Liver (tissue), 9 donors: Measurements from ENCODE around the gene PDE2A. TPM values are rescaled to one million over a fixed set of nuclear protein-coding genes. Genes with fewer than 3 reads are reported as not detected.

Experiments
- DNase-seq: peaks from one replicate; pipeline ENCODE4 v3.0.0-alpha.2; 2017; ENCODE audit warnings: low spot score
- H3K27ac ChIP-seq, 2 donors: one replicate each; pipeline ENCODE4 v1.7.0; 2013; ENCODE audit warnings: inconsistent platforms in 2 of 2, low read length in 2 of 2, control low read depth in 1 of 2, low read depth in 1 of 2, mild to moderate bottlenecking in 1 of 2
- H3K27me3 ChIP-seq, 4 donors: one replicate each; pipeline versions ENCODE4 v1.6.1 to v1.7.0; 2013; ENCODE audit warnings: low read length in 3 of 4, inconsistent platforms in 1 of 4, mild to moderate bottlenecking in 1 of 4, moderate library complexity in 1 of 4; ENCODE audit not compliant: control insufficient read depth in 4 of 4, insufficient read depth in 4 of 4
- H3K36me3 ChIP-seq, 4 donors: one replicate each; pipeline versions ENCODE4 v1.6.1 to v1.7.0; 2013; ENCODE audit warnings: low read length in 3 of 4, mild to moderate bottlenecking in 3 of 4, low read depth in 1 of 4, moderate library complexity in 1 of 4; ENCODE audit not compliant: control insufficient read depth in 4 of 4, insufficient read depth in 3 of 4
- H3K4me1 ChIP-seq, 4 donors: one replicate each; pipeline versions ENCODE4 v1.6.1 to v1.7.0; 2013; ENCODE audit warnings: low read length in 3 of 4, mild to moderate bottlenecking in 3 of 4, moderate library complexity in 1 of 4; ENCODE audit not compliant: control insufficient read depth in 4 of 4, insufficient read depth in 4 of 4
- H3K4me3 ChIP-seq, 3 donors: one replicate each; pipeline versions ENCODE4 v1.6.1 to v1.7.0; 2013; ENCODE audit warnings: low read length in 3 of 3, control low read depth in 1 of 3, low read depth in 1 of 3, mild to moderate bottlenecking in 1 of 3
- H3K9ac ChIP-seq, 2 donors: one replicate each; pipeline ENCODE4 v1.7.0; 2013; ENCODE audit warnings: low read length in 2 of 2, mild to moderate bottlenecking in 2 of 2, moderate library complexity in 2 of 2, control low read depth in 1 of 2, low read depth in 1 of 2
- H3K9me3 ChIP-seq, 4 donors: one replicate each; pipeline versions ENCODE4 v1.6.1 to v1.7.0; 2013; ENCODE audit warnings: low read length in 3 of 4; ENCODE audit not compliant: control insufficient read depth in 4 of 4
- EGR1 ChIP-seq, 2 donors: IDR thresholded peaks; 2 replicates each; pipeline ENCODE4 v1.6.1; 2016 to 2018; ENCODE audit warnings: antibody characterized with exemption in 2 of 2, low read depth in 2 of 2
- FOXA1 ChIP-seq: IDR thresholded peaks from 2 replicates; pipeline ENCODE4 v1.6.1; 2016; ENCODE audit warnings: antibody characterized with exemption
- FOXA2 ChIP-seq: IDR thresholded peaks from 2 replicates; pipeline ENCODE4 v1.6.1; 2016; ENCODE audit warnings: antibody characterized with exemption
- GABPA ChIP-seq, 2 donors: IDR thresholded peaks in 1 of 2; conservative IDR thresholded peaks in 1 of 2; 2 replicates each; pipeline ENCODE4 v1.6.1; 2016; ENCODE audit warnings: antibody characterized with exemption in 2 of 2, mild to moderate bottlenecking in 1 of 2, moderate library complexity in 1 of 2
- HNF4A ChIP-seq, 2 donors: conservative IDR thresholded peaks; 2 replicates each; pipeline ENCODE4 v1.6.1; 2016; ENCODE audit warnings: antibody characterized with exemption in 2 of 2, mild to moderate bottlenecking in 2 of 2
- HNF4G ChIP-seq: IDR thresholded peaks from 2 replicates; pipeline ENCODE4 v1.6.1; 2016; ENCODE audit warnings: antibody characterized with exemption
- JUND ChIP-seq, 2 donors: IDR thresholded peaks; 2 replicates each; pipeline ENCODE4 v1.6.1; 2016; ENCODE audit warnings: antibody characterized with exemption in 2 of 2
- NR2F2 ChIP-seq: IDR thresholded peaks from 2 replicates; pipeline ENCODE4 v1.6.1; 2016; ENCODE audit warnings: antibody characterized with exemption
- RAD21 ChIP-seq, 2 donors: IDR thresholded peaks; 2 replicates each; pipeline ENCODE4 v1.6.1; 2016; ENCODE audit warnings: antibody characterized with exemption in 2 of 2, mild to moderate bottlenecking in 2 of 2
- RXRA ChIP-seq, 2 donors: IDR thresholded peaks; 2 replicates each; pipeline ENCODE4 v1.6.1; 2017 to 2018; ENCODE audit warnings: antibody characterized with exemption in 2 of 2, mild to moderate bottlenecking in 1 of 2
- SP1 ChIP-seq: IDR thresholded peaks from 2 replicates; pipeline ENCODE4 v1.6.1; 2018; ENCODE audit warnings: antibody characterized with exemption, mild to moderate bottlenecking
- TAF1 ChIP-seq: conservative IDR thresholded peaks from 2 replicates; pipeline ENCODE4 v1.6.1; 2016; ENCODE audit warnings: antibody characterized with exemption, mild to moderate bottlenecking
- YY1 ChIP-seq: IDR thresholded peaks from 2 replicates; pipeline ENCODE4 v1.6.1; 2016; ENCODE audit warnings: antibody characterized with exemption, mild to moderate bottlenecking
- WGBS: extraction: QIAGEN DNeasy Blood & Tissue Kit; methylation state at CpG from one replicate; pipeline ENCODE4 v1.1.7; 2013; 5-methylcytosine and 5-hydroxymethylcytosine counted together
- polyA plus RNA-seq, 2 donors: library from polyadenylated mRNA; stranded (reverse) in 1 of 2; unstranded in 1 of 2; fragments of 200-250 nt in 1 of 2; fragments of >200 nt in 1 of 2; fragmentation: Nextera tagmentation in 1 of 2; extraction: Ambion mirVana in 1 of 2; gene quantifications; one replicate each; pipeline versions ENCODE4 v1.2.1 to v1.2.3, GENCODE V29; 2013 to 2015
- total RNA-seq, 2 donors: library from RNA; depleted of rRNA; stranded (reverse); fragments of >200 nt; gene quantifications; one replicate each; pipeline ENCODE4 v1.2.3, GENCODE V29; 2014
- TF ChIP-seq, protein P1 (sequence below): IDR thresholded peaks from 2 replicates; pipeline ENCODE4 v1.6.1; 2016; ENCODE audit warnings: antibody characterized with exemption
- TF ChIP-seq, protein P2 (sequence below): IDR thresholded peaks from 2 replicates; pipeline ENCODE4 v1.6.1; 2016; ENCODE audit warnings: antibody characterized with exemption
- TF ChIP-seq, protein P3 (sequence below): IDR thresholded peaks from 2 replicates; pipeline ENCODE4 v1.6.1; 2016; ENCODE audit warnings: antibody characterized with exemption, mild to moderate bottlenecking
- TF ChIP-seq, protein P4 (sequence below): fragments of 150-350 bp; IDR thresholded peaks from 2 replicates; pipeline ENCODE4 v1.5.1; 2017; ENCODE audit warnings: improper control_type of control experiment, low read depth, low read length; ENCODE audit not compliant: missing input control
- TF ChIP-seq, protein P5 (sequence below): IDR thresholded peaks from 2 replicates; pipeline ENCODE4 v1.6.1; 2016; ENCODE audit warnings: antibody characterized with exemption
- donor health status: healthy.
- donor health status: healthy.
- donor health status: healthy.
- donor health status: healthy.
- donor health status: healthy.

Gene PDE2A
- total and polyA plus RNA-seq, 4 donors, result 4.3 to 32.8 (median 12.9) TPM

DNA sequence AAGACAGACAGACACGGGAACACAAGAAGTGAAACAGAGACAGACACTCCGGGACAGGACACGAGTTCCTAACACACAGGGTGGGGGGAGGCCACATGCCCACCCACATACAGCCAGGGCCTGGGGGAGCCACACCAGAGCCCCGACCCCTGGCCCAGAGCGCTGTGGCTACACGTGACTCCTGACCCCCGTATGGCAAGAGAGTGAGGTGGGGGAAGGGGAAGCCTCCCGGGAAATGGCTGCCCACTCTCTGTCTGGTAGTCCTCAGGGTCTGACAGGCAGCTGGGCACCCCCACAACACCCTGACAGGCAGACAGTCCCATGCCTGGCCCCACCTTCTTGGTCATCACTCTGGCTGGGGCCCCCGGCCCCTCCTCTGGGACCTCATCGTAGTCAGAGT is 38.6 kb upstream of the PDE2A start:
- H3K27ac ChIP-seq, result no peak overlapping the region
- H3K9ac ChIP-seq, result no peak overlapping the region
- no peak for DNase-seq
- H3K4me1 ChIP-seq, result peaks cover 0 to 7% (median under 1%) of the 10 kb centered on the region in 4 donors
- 83% methylated on average over 10 of the region's 10 CpGs for WGBS
- H3K27me3 ChIP-seq, result no peaks in the 10 kb centered on the region
- TF ChIP-seq GABPA (IDR thresholded peaks at IDR 0.05 in 1 of 2, conservative IDR thresholded peaks at IDR 0.05 in 1 of 2), result no peak
- no peak for TF ChIP-seq RAD21 (IDR thresholded peaks at IDR 0.05)
- TF ChIP-seq EGR1 (IDR thresholded peaks at IDR 0.05; ENCODE audit: low read depth in 2 of 2), result no peak
- TF ChIP-seq, protein P1, sequence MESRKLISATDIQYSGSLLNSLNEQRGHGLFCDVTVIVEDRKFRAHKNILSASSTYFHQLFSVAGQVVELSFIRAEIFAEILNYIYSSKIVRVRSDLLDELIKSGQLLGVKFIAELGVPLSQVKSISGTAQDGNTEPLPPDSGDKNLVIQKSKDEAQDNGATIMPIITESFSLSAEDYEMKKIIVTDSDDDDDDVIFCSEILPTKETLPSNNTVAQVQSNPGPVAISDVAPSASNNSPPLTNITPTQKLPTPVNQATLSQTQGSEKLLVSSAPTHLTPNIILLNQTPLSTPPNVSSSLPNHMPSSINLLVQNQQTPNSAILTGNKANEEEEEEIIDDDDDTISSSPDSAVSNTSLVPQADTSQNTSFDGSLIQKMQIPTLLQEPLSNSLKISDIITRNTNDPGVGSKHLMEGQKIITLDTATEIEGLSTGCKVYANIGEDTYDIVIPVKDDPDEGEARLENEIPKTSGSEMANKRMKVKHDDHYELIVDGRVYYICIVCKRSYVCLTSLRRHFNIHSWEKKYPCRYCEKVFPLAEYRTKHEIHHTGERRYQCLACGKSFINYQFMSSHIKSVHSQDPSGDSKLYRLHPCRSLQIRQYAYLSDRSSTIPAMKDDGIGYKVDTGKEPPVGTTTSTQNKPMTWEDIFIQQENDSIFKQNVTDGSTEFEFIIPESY, result no peak
- TF ChIP-seq, protein P2, sequence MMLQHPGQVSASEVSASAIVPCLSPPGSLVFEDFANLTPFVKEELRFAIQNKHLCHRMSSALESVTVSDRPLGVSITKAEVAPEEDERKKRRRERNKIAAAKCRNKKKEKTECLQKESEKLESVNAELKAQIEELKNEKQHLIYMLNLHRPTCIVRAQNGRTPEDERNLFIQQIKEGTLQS, result no peak
- no peak for TF ChIP-seq FOXA1
- TF ChIP-seq HNF4G, result no peak
- TF ChIP-seq FOXA2, result no peak
- TF ChIP-seq RXRA (IDR thresholded peaks at IDR 0.05), result no peak
- no peak for TF ChIP-seq SP1
- no peak for TF ChIP-seq TAF1
- TF ChIP-seq HNF4A (conservative IDR thresholded peaks at IDR 0.05), result no peak
- TF ChIP-seq, protein P3, sequence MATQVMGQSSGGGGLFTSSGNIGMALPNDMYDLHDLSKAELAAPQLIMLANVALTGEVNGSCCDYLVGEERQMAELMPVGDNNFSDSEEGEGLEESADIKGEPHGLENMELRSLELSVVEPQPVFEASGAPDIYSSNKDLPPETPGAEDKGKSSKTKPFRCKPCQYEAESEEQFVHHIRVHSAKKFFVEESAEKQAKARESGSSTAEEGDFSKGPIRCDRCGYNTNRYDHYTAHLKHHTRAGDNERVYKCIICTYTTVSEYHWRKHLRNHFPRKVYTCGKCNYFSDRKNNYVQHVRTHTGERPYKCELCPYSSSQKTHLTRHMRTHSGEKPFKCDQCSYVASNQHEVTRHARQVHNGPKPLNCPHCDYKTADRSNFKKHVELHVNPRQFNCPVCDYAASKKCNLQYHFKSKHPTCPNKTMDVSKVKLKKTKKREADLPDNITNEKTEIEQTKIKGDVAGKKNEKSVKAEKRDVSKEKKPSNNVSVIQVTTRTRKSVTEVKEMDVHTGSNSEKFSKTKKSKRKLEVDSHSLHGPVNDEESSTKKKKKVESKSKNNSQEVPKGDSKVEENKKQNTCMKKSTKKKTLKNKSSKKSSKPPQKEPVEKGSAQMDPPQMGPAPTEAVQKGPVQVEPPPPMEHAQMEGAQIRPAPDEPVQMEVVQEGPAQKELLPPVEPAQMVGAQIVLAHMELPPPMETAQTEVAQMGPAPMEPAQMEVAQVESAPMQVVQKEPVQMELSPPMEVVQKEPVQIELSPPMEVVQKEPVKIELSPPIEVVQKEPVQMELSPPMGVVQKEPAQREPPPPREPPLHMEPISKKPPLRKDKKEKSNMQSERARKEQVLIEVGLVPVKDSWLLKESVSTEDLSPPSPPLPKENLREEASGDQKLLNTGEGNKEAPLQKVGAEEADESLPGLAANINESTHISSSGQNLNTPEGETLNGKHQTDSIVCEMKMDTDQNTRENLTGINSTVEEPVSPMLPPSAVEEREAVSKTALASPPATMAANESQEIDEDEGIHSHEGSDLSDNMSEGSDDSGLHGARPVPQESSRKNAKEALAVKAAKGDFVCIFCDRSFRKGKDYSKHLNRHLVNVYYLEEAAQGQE, result no peak
- TF ChIP-seq YY1, result no peak
- TF ChIP-seq, protein P4, sequence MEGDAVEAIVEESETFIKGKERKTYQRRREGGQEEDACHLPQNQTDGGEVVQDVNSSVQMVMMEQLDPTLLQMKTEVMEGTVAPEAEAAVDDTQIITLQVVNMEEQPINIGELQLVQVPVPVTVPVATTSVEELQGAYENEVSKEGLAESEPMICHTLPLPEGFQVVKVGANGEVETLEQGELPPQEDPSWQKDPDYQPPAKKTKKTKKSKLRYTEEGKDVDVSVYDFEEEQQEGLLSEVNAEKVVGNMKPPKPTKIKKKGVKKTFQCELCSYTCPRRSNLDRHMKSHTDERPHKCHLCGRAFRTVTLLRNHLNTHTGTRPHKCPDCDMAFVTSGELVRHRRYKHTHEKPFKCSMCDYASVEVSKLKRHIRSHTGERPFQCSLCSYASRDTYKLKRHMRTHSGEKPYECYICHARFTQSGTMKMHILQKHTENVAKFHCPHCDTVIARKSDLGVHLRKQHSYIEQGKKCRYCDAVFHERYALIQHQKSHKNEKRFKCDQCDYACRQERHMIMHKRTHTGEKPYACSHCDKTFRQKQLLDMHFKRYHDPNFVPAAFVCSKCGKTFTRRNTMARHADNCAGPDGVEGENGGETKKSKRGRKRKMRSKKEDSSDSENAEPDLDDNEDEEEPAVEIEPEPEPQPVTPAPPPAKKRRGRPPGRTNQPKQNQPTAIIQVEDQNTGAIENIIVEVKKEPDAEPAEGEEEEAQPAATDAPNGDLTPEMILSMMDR, result no peak
- TF ChIP-seq JUND (IDR thresholded peaks at IDR 0.05), result no peak
- TF ChIP-seq, protein P5, sequence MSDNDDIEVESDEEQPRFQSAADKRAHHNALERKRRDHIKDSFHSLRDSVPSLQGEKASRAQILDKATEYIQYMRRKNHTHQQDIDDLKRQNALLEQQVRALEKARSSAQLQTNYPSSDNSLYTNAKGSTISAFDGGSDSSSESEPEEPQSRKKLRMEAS, result no peak
- no peak for TF ChIP-seq NR2F2
- no peak overlapping the region for H3K4me3 ChIP-seq
- no peaks in the 10 kb centered on the region for H3K9me3 ChIP-seq
- H3K36me3 ChIP-seq, result peaks cover 8 to 46% (median 35%) of the 10 kb centered on the region in 4 donors
